DND-41 (cell line): ENCODE results near the gene PPP4C.

Source experiments
- CTCF ChIP-seq: IDR thresholded peaks from 2 replicates; pipeline ENCODE4 v1.5.1; 2012; ENCODE audit warnings: borderline replicate concordance, low read length, moderate library complexity, mild to moderate bottlenecking; ENCODE audit not compliant: poor library complexity, severe bottlenecking; ENCODE audit errors: extremely low read depth
- EZH2 ChIP-seq: IDR thresholded peaks from 3 replicates; pipeline ENCODE4 v1.6.1; 2012; ENCODE audit warnings: borderline replicate concordance, low read depth, mild to moderate bottlenecking, moderate library complexity, low read length, inconsistent platforms; ENCODE audit not compliant: severe bottlenecking

- TF ChIP-seq CTCF (no peak), EZH2 (no peak)
Measured at GRCh38 chr16:30087181-30087898, 11.5 kb downstream of the PPP4C start.
